Measurements from ENCODE around the gene HSPG2. TPM values are rescaled to one million over a fixed set of nuclear protein-coding genes. Genes with fewer than 3 reads are reported as not detected.

HSPG2 gene
- total and polyA plus RNA-seq, 10 of the 15 experiments (the other 5 are each of a cell fraction or from before 2014, with no cell fraction given), result 0.30 to 3.4 (median 0.73) TPM; not detected in 2

DNA sequence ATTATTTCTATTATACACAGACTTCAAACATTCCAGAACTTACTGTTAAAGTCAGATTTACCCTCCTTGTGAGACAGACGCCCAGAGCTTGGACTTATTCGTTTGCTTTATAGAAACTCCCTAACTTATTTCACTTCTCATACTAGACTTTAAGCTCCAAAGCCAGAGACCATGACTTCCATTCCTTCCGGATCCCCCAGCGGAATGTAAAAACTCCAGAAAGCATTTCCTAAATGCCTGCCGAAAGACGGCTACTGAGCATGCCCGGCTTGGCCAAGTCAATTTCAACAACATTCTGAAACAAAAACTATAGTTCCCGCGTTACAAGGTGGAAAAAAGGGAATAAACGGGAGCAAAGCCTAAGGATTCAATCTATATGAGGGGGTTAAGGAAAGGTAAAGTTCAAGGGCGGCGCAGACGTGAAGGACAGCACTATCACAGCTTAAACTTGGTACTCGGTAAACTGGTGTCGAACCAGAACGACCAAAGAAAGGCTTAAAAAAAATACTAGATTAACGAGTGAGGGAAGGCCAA is 155.2 kb downstream of the HSPG2 start (continued):
- no peak for TF ChIP-seq CEBPB (IDR thresholded peaks at IDR 0.05; ENCODE audit: borderline replicate concordance in 1 of 2, low read depth in 2 of 2, low read length in 2 of 2)
- no peak for TF ChIP-seq BCLAF1 (IDR thresholded peaks at IDR 0.05)
- TF ChIP-seq TARDBP (IDR thresholded peaks at IDR 0.05; ENCODE audit: borderline replicate concordance), result no peak
- no peak for TF ChIP-seq ZNF24 (IDR thresholded peaks at IDR 0.05)
- 0 out of 2 replicates have a peak, but pooled peaks have one; percentile 41 for TF ChIP-seq ESRRA (IDR thresholded peaks at IDR 0.05; ENCODE audit: low read length)
- TF ChIP-seq SIN3A (IDR thresholded peaks at IDR 0.05; ENCODE audit: low read depth, low read length), result peak; percentile 57; the same call in 1 of the 2 replicates
- TF ChIP-seq, protein P1, sequence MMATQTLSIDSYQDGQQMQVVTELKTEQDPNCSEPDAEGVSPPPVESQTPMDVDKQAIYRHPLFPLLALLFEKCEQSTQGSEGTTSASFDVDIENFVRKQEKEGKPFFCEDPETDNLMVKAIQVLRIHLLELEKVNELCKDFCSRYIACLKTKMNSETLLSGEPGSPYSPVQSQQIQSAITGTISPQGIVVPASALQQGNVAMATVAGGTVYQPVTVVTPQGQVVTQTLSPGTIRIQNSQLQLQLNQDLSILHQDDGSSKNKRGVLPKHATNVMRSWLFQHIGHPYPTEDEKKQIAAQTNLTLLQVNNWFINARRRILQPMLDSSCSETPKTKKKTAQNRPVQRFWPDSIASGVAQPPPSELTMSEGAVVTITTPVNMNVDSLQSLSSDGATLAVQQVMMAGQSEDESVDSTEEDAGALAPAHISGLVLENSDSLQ (IDR thresholded peaks at IDR 0.05), result peak; percentile 60; the same call in 1 of the 2 replicates
- TF ChIP-seq CREB1 (IDR thresholded peaks at IDR 0.05; ENCODE audit: low read depth), result no peak
- no peak for TF ChIP-seq ZNF622 (IDR thresholded peaks at IDR 0.05)
- TF ChIP-seq CHD4 (IDR thresholded peaks at IDR 0.05), result no peak
- no peak for TF ChIP-seq CBX3 (IDR thresholded peaks at IDR 0.05; ENCODE audit: borderline replicate concordance, low read depth)
- no peak for TF ChIP-seq YY1 (IDR thresholded peaks at IDR 0.05; ENCODE audit: low read depth, low read length)
- no peak for TF ChIP-seq PAX8 (IDR thresholded peaks at IDR 0.05)
- TF ChIP-seq BCL3 (IDR thresholded peaks at IDR 0.05; ENCODE audit: borderline replicate concordance, insufficient read depth, low read depth, low read length, poor library complexity, severe bottlenecking), result no peak
- TF ChIP-seq MXI1 (IDR thresholded peaks at IDR 0.05; ENCODE audit: low read depth, low read length), result no peak
- TF ChIP-seq IKZF2 (IDR thresholded peaks at IDR 0.05), result peak in 1 of 2 experiments; percentile 27; a peak in 1 of 4 replicates
- TF ChIP-seq ZBED1 (IDR thresholded peaks at IDR 0.05; ENCODE audit: borderline replicate concordance), result no peak
- peak; percentile 93 for TF ChIP-seq SMAD1 (IDR thresholded peaks at IDR 0.05; ENCODE audit: low read depth, partially characterized antibody)
- no peak for TF ChIP-seq FOXM1 (IDR thresholded peaks at IDR 0.05; ENCODE audit: low read depth, low read length)
- TF ChIP-seq ZZZ3 (IDR thresholded peaks at IDR 0.05; ENCODE audit: control insufficient read depth, insufficient read length, low read depth), result no peak
- TF ChIP-seq ZNF217 (IDR thresholded peaks at IDR 0.05), result no peak
- peak; percentile 33; the same call in 1 of the 2 replicates for TF ChIP-seq RB1 (IDR thresholded peaks at IDR 0.05; ENCODE audit: borderline replicate concordance)
- TF ChIP-seq DPF2 (IDR thresholded peaks at IDR 0.05), result no peak
- TF ChIP-seq BCL11A (IDR thresholded peaks at IDR 0.05; ENCODE audit: low read depth, low read length), result no peak
- TF ChIP-seq, protein P2, sequence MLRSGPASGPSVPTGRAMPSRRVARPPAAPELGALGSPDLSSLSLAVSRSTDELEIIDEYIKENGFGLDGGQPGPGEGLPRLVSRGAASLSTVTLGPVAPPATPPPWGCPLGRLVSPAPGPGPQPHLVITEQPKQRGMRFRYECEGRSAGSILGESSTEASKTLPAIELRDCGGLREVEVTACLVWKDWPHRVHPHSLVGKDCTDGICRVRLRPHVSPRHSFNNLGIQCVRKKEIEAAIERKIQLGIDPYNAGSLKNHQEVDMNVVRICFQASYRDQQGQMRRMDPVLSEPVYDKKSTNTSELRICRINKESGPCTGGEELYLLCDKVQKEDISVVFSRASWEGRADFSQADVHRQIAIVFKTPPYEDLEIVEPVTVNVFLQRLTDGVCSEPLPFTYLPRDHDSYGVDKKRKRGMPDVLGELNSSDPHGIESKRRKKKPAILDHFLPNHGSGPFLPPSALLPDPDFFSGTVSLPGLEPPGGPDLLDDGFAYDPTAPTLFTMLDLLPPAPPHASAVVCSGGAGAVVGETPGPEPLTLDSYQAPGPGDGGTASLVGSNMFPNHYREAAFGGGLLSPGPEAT (IDR thresholded peaks at IDR 0.05; ENCODE audit: low read depth), result peak; percentile 55; the same call in 1 of the 2 replicates
- TF ChIP-seq ZNF207 (IDR thresholded peaks at IDR 0.05; ENCODE audit: borderline replicate concordance), result no peak
- TF ChIP-seq MEF2A (IDR thresholded peaks at IDR 0.05; ENCODE audit: insufficient read depth, low read depth, low read length), result no peak

Measured in GM12878 (cell line).